MCF 10A (cell line): Measurements from ENCODE around the gene FSTL1. TPM values are rescaled to one million over a fixed set of nuclear protein-coding genes. Genes with fewer than 3 reads are reported as not detected.

Experiments used
- BruUV-seq: library from RNA; stranded (reverse); fragments of 400-500 nt; replicated peaks from 2 replicates; lab custom pipeline; 2021; lab: Mats Ljungman, UMichigan
- CTCF ChIA-PET: fragments of 300-600 bp; sonication (Branson Sonifier 250); formaldehyde crosslinking; extraction: SDS; loops from one replicate; lab custom pipeline; 2021; ENCODE audit warnings: antibody characterized with exemption, inconsistent platforms; lab: Yijun Ruan, JAX
- POLR2A ChIA-PET: fragments of 300-600, 350-650 bp; sonication (Branson Sonifier 250); formaldehyde crosslinking; extraction: SDS; loops from one replicate; lab custom pipeline; 2020; ENCODE audit warnings: antibody characterized with exemption, inconsistent platforms; lab: Yijun Ruan, JAX
- DNase-seq: peaks from one replicate; pipeline ENCODE4 v3.0.0-alpha.2; 2018; ENCODE audit not compliant: unreplicated experiment
- H3K27ac Mint-ChIP-seq: one replicate; pipeline ENCODE4 v1.8.0; 2022; ENCODE audit warnings: mild to moderate bottlenecking, low read depth, mixed read lengths; ENCODE audit not compliant: unreplicated experiment
- H3K27me3 Mint-ChIP-seq: one replicate; pipeline ENCODE4 v1.8.0; 2022; ENCODE audit warnings: mixed read lengths; ENCODE audit not compliant: insufficient read depth, unreplicated experiment
- H3K36me3 Mint-ChIP-seq: one replicate; pipeline ENCODE4 v1.8.0; 2022; ENCODE audit warnings: mild to moderate bottlenecking, moderate library complexity, mixed read lengths; ENCODE audit not compliant: insufficient read depth, unreplicated experiment
- H3K4me1 Mint-ChIP-seq: one replicate; pipeline ENCODE4 v1.8.0; 2022; ENCODE audit warnings: mixed read lengths; ENCODE audit not compliant: insufficient read depth, unreplicated experiment
- H3K4me3 Mint-ChIP-seq: one replicate; pipeline ENCODE4 v1.8.0; 2022; ENCODE audit warnings: mild to moderate bottlenecking, moderate library complexity, mixed read lengths; ENCODE audit not compliant: unreplicated experiment
- H3K9me3 Mint-ChIP-seq: one replicate; pipeline ENCODE4 v1.8.0; 2022; ENCODE audit warnings: mixed read lengths; ENCODE audit not compliant: unreplicated experiment
- CTCF ChIP-seq: fragments of 200-600 bp; IDR thresholded peaks from one replicate; pipeline ENCODE4 v1.8.0; 2022; ENCODE audit warnings: antibody characterized with exemption, mild to moderate bottlenecking; ENCODE audit not compliant: unreplicated experiment
- intact Hi-C: fragments of 100-400 bp; cut with micrococcal nuclease; formaldehyde crosslinking; loops from 2 replicates; pipeline ENCODE4 v1.14.1; 2022
- total RNA-seq: library from RNA; stranded (reverse); gene quantifications from 2 replicates; pipeline ENCODE4 v1.2.3, GENCODE V29; 2022

The FSTL1 gene
- total RNA-seq, 1 experiment from 2014 or later, result 56.4 TPM

DNA sequence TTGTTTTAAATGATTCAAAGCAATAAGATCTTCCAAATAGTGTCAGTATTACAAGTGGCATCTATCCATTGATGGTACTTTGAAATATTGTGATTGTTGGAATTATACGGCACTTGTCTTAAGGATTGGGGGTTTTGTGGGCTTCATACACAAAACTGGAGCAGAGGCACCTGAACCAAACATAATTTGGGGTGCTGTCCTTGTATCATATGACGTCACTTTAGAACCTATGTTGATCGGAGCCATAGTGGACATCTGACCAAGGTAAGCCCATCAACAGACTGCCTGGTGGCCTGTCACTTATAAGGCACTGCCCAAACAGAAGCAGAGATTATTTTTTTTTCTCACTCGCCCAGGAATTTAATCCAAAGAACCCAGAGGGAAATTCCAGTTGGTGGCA lies 98.8 kb downstream of the FSTL1 start:
- ChIA-PET CTCF (interaction anchor here (0.9 to 6.1 kb wide), 2 partner anchors 65 to 66 kb away, joined by 3 to 63 read pairs; no protein-coding TSS in a partner anchor), POLR2A (interaction anchor here (0.7 to 4.3 kb wide), 2 partner anchors 65 to 250 kb away, joined by 3 to 76 read pairs; no protein-coding TSS in a partner anchor)
- BruUV-seq, result no TSS peak
- TF ChIP-seq CTCF, result no peak
- Mint-ChIP-seq H3K27ac (no peak overlapping the region), H3K4me1 (peaks cover 16% of the 10 kb centered on the region), H3K4me3 (no peak overlapping the region), H3K27me3 (no peaks in the 10 kb centered on the region), H3K36me3 (peaks cover 13% of the 10 kb centered on the region), H3K9me3 (no peaks in the 10 kb centered on the region)
- intact Hi-C loops, result no loop called here
- no peak for DNase-seq

DNA sequence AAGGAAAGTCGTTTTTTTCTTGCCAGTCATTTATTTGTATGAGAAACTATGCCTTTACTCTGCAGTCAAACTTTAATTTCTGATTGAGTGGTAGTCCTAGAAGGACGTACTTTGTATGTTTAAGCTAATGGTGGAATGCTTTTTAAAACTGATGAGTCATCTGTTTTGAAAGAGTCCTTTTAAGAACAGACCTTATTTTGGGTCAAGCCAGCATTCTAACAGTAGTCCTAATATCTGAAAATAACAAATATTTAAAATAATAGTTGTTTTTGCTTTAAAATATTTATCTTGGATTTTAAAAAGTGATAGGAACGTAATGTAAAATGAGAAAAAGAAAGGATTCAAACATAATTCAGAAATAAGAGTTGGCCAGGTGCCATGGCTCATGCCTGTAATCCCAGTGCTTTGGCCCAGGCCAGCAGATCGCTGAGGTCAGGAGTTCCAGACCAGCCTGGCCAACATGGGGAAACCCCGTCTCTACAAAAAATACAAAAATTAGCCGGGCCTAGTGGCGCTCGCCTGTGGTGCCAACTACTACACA lies 100.3 kb downstream of the FSTL1 start:
- TF ChIP-seq CTCF, result no peak
- intact Hi-C loops, result no loop called here
- H3K27me3 Mint-ChIP-seq, result no peaks in the 10 kb centered on the region
- peak overlapping the region; percentile 83 for H3K27ac Mint-ChIP-seq
- H3K4me3 Mint-ChIP-seq, result peak overlapping the region; percentile 77
- peaks cover 26% of the 10 kb centered on the region for H3K4me1 Mint-ChIP-seq
- H3K9me3 Mint-ChIP-seq, result no peaks in the 10 kb centered on the region
- BruUV-seq, result no TSS peak
- peak; percentile 69 for DNase-seq
- CTCF ChIA-PET, result interaction anchor here (0.5 to 6.1 kb wide), 5 partner anchors 10 to 404 kb away, joined by 3 to 63 read pairs (median 5); no protein-coding TSS in a partner anchor
- POLR2A ChIA-PET, result interaction anchor here (0.6 to 4.3 kb wide), 27 partner anchors 7 to 1089 kb away, joined by 3 to 76 read pairs (median 5); partner anchors contain the start of genes GSK3B, GTF2E1, NDUFB4 and TIMMDC1
- H3K36me3 Mint-ChIP-seq, result peaks cover 23% of the 10 kb centered on the region

DNA sequence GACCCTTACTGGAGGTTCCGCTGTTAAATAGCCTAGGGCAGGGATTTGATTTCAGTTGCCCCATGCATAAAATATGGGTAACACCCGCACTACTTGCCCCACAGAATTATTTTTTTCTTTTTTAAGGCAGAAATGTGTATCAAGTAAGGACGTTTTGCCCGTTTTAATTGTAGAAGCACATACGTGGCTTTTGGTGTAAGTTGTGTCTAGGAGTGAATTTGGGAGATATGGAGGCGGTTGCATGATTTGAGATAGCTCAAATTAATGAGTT lies 101.0 kb downstream of the FSTL1 start:
- Mint-ChIP-seq H3K27me3 (no peaks in the 10 kb centered on the region), H3K4me1 (peaks cover 31% of the 10 kb centered on the region), H3K36me3 (peaks cover 25% of the 10 kb centered on the region), H3K4me3 (peak overlapping the region; percentile 77), H3K9me3 (no peaks in the 10 kb centered on the region), H3K27ac (peak overlapping the region; percentile 83)
- CTCF ChIA-PET, result interaction anchor here (0.6 to 6.1 kb wide), 9 partner anchors 11 to 776 kb away, joined by 4 to 63 read pairs (median 5); no protein-coding TSS in a partner anchor
- no peak for TF ChIP-seq CTCF
- intact Hi-C loops, result loop anchor here (1.0 to 10.0 kb wide), 5 partner anchors 68 to 393 kb away; partner anchors contain the start of genes GSK3B, GTF2E1 and RABL3
- BruUV-seq, result no TSS peak
- POLR2A ChIA-PET, result interaction anchor here (0.6 to 4.3 kb wide), 31 partner anchors 8 to 1399 kb away, joined by 3 to 76 read pairs (median 4); partner anchors contain the start of genes GOLGB1, GSK3B, GTF2E1 and NDUFB4
- no peak for DNase-seq
